ENCODE measurements around the gene CYP26C1.
"Not testable (repeated sequence)": the region's sequence is repeated elsewhere in the genome, so short reads cannot be mapped to it uniquely, and the experiment has no call there.

CYP26C1 gene

DNA sequence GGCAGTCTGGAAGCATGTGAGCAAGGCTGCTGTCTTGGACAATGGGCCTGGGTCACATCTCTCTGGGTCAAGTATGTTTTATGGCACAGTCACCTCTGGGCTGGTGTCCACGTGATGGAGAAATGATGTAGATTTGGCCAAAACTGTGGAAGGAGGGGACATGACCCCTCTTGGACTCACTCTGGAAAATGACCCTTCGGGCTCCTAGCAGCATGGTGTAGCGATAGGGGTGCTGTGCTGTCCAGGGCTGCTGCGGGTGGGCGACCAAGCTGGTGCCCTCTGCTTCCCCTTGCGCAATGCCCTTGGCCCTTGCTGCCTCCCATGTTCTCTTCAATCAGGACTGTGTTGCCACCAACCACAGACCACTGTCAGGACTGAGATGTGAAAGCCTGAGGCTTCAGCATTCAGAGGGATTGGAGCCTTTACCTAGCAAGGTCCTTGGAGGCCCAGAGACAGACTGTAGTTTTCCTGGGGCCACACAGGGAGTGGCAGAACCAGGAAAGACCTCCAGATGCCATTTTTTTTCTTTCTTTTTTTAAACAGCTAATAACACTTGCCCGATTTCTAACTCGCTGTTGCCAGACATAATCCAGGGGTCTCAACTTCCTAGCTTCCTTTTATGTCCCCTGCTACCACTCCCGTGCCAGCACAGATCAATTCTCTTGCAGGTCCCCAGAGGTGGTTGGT, 19.2 kb downstream of the CYP26C1 start:
- no peak for DNase-seq

DNA sequence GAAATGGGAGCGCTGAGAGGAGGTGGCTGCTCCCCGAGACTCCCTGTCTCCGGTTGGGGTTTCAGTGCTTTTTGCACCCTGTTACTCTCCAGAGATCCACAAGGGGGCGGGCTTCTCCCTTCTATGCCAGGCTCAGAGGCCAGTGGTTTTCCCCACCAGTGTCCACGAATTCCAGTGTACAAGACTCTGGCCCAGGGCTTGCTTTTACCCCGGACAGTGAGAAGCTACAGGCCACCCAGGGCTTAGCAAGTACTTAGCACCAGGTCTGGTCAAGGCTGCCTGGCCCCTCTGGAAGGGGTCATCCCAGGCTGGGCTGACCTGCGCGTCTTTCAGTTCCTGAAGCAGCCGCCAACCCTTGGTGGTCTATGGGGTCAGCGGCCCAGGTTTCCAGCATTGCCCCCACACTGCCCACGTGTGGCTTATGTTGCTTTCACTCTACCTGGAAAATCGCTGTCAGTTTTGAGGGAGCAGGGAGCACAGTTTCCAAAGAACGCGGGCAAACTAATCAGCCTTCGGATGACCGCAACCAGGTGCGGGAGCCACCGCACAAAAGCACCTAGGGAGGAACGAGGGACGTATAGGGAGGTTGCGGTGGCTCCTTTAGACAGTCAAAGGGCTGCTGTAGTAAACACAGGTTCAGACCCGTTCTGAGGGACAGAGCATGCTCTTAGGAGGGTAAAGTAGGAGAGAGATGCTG, 19.9 kb downstream of the CYP26C1 start:
- DNase-seq: no peak

DNA sequence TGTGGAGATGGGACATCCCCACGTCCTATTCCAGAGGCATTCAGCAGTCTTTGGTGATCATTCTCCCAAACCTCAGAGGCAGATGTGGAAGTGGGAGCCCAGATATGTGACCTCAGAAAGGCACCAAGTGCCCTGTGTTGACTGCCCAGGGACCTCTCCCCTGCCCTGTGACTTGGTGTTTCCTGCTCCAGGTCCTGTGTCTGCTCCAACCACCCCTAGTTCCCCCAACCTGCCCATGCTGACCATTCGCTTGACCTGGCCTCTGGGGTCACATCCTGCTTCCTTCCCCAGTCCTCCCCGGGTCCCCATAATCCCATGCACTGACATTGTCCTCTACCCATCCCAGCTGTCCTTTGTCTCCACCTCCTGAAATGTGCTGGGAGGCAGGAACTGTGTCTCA, 20.7 kb downstream of the CYP26C1 start:
- DNase-seq: no peak

DNA sequence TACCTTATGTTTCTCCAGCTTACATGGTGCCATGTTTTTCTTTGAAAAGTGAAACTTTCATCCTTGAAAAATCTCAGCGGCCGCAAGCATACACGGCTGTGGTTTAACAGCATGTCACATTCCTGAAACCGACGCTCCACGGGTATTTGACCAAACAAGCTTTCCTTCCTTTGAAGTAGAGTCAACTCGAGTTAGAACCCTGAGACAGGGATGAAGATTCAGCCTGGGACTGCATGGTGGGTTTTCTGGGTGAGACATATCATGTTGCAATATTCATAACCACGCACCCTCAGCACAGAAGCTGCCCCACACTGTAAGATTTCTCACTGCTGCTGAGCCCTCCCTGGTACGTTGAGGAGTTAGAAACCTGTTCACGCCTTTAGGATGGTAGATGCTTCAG, 21.2 kb downstream of the CYP26C1 start:
- DNase-seq: no peak

DNA sequence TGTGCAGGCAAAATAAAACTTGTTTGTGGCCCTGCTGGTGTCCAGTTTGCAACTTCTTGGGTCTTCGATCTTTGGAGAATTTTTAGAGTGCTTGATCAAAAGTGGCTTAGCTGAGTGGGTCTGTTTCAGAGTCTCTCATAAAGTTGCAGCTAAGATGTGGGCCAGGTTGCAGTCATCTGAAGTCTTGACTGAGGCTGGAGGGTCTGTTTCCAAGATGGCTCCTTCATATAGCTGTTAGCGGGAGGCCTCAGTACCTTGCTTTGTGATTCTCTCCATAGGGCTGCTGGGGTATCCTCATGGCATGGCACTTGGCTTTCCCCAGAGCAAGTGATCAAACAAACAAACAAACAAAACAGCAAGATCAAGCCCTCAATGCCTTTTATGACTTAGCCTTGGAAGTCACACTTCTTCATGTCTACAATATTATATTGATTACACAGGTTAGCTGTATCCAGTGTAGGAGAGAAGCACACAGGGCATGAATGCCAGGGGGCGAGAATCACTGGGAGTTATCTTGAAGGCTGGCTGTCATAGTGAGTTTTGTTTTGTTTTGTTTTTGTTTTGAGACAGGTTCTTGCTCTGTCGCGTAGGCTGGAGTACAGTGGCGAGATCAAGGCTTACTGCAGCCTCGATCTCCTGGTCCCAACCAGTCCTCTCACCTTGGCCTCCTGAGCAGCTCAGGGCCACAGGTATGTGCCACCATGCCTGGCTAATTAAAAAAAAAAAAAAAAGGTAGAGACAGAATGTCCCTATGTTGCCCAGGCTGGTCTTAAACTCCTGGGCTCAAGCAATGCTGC, 23.3 kb downstream of the CYP26C1 start:
- no peak for DNase-seq

DNA sequence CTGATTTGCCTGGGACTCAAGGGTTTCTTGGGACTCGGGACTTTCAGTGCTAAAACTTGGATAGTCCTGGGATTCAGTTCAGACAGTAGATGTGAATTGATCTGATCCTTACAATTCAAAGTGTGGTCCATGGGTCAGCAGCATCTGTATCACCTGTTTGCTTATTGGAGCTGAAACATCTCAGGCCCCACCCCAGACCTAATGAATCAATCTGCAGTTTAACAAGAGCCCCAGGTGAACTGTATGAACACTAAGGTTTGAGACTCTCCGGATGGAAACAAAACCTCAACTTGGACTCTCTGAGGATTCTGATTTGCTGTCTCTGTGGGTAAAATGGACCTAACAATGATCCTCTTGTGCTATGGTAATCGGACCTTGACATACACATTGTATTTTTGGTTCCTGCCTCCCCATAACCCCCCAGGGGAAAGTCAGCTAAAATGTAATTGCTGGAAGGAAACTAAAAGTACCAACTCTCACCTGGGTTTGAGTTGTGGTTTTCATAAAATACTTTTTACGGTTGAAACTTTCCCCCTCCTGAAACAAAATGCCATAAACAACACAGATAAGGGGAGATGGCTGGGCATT, 24.8 kb downstream of the CYP26C1 start:
- DNase-seq: no peak

DNA sequence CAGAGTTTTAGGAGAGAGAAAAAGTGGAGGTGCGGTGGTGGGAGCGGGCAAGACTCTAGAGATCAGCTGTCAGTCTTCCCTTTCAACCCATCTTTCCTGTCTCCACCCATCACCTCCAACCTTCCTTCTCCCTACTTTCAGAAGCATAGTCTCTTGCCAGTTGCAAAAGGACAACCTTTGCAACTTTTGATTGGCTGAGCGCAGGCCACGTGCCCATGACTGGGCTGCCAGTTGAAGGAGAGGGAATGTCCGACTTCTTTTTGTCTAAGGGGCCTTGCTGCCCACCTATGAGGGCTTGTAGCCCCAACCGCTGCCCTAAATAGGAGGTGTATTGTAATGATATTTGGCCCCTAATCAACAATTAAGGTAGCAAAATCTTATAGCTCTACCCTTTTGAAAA, 25.7 kb downstream of the CYP26C1 start:
- DNase-seq: no peak

DNA sequence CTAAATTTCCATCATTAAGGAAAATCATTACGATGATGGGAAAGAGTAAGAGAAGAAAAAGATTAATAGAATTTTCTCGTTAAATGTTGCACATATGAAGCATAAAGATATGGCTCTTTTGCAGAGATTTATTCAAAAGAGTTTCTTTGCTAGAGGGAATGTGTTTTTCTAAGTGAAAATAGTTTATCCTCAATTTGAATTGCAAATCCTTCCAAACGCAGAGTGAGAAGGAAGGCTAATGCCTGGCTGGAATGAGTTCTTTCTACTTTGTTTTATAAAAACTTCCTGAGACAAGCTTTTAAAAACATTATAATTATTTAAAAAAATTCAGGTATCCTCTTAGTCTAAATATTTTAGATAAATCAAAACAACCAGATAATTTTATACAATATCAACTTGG, 27.2 kb downstream of the CYP26C1 start:
- no peak for DNase-seq

DNA sequence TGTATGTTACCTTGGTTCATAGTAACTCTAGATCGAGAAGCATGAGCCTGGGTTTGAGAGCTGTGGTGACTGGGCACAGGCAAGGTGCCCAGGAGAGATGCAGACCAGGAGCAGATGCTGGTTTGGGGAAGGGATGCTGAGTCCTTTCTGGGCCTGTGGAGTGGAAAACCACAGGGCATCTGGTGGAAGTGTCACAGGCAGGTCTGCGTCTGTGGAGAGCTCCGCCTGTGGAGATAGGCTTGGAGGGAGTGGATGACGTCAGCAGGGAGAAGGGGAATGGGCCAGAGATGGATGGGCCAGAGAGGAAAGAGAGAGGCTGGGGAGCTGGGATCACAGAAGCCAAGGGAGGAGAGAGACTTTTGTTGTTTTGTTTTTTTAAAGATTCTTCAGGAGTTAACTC, 27.9 kb downstream of the CYP26C1 start:
- no peak for DNase-seq

DNA sequence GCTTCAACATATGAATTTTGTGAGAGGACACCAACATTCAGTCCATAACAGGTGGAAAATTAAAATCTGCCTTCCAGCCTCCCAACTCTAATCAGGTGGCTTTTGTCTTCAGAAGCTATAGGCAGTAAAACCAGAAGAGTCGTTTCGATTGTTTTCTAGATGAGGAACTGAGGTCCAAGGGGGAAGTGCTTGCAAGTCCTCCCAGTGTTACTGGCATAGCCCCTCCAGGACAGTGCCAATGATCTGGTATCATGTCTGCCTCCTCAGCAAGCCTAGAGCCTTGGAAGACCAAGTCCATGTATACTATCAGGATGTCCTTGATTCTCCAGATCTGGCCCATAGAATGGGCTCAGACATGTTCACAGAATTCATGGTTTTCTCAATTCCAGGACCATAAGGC, 30.0 kb downstream of the CYP26C1 start:
- no peak for DNase-seq

DNA sequence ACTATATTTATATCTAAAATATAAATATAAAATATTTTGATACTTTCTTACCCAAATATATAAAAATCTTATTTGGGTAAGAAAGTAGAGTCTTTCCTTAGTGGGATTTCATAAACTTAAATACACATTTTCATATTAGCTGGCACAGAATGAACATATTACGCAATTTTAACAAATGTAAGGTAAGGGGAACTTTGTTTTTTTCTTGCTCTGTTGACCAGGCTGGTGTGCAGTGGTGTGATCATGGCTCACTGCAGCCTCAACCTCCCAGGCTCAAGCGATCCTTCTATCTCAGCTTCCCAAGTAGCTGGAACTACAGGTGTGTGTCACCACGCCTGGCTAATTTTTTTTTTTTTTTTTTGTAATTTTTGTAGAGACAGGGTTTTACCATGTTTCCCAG, 31.4 kb downstream of the CYP26C1 start:
- DNase-seq: no peak

DNA sequence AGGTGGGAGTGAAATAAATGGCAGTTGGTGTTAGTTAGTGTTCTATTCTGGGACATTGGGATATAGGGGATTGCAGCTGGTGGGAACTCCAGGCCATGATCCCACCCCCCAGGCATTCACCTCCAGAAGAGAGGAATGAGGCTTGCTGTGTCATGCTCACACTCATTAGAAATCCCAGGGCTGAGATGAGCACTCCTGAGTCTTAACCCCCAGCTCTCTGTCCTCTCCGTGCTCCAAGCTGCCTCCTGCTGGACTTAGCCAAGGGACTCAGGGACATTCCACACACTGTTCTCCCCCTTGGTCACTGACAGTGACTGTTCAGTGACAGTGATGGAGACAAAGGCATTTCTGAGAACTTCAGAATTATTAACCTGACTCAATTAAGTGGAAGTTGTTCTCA, 34.6 kb downstream of the CYP26C1 start:
- DNase-seq: no peak

DNA sequence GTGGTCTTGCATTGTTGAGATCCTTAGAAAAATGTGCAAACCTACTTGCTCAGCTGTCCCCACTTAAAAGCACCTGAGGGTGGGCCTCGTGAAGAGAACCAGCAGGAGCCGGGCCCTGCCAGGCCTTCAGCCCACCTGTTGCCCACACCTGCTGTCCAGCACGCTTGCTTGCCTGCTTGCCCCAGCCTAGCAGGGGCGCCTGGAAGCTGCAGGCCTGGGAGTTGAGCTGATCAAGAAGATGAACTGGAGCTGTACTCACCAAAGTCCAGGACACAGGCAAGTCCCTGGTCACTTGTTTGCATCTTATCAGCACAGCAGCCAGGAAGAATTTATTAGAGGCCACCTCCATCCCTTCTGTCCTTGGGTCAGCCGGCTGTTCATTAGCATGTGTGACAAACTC, 36.3 kb downstream of the CYP26C1 start:
- DNase-seq: no peak

DNA sequence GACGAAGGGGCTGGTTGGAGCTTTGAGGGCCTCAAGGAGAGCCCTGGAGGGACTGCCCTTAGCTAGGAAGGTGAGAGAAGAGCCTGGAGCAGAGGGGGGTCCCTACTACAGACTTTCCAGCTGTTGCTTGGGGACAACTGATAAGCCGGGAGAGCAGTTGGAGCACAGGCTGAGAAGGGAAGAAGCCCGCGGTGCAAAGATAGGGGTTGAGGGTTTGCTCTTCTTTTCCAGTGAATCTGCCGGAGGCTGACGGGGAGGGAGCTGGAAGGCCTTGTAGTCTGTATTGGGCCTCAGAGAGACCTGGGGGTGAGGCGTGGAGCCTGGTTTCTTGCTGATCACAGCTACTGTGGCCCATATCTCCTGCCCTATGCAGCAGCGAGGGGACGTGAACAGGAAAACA, 36.8 kb downstream of the CYP26C1 start:
- no peak for DNase-seq

DNA sequence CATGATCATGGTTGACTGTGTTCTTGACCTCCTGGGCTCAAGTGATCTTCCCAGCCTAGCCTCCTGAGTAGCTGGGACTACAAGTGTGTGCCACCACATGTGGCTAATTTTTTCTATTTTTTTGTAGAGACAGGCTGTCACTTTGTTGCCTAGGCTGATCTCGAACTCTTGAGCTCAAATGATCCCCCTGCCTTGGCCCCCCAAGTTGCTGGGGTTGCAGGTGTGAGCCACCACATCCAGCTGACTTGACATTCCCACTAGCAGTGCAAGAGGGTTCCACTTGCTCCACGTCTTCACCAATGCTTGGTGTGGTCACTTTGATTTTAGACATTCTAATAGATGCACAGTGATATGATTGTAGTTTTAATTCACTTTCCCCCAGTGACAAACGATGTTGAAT, 38.2 kb downstream of the CYP26C1 start:
- DNase-seq: no peak

DNA sequence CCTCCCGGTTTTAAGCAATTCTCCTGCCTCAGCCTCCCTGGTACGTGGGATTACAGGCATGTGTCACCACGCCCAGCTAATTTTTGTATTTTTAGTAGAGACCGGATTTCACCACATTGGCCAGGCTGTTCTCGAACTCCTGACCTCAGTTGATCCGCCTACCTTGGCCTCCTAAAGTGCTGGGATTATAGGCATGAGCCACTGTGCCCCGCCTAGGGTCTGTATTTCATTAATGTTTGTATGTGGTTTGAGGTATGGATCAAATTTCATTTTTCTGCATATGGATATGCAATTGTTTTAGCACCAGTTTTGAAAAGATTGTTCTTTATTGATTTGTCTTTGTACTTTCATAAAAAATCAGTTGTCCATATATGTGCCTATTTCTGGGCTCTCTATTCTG, 39.1 kb downstream of the CYP26C1 start:
- no peak for DNase-seq

DNA sequence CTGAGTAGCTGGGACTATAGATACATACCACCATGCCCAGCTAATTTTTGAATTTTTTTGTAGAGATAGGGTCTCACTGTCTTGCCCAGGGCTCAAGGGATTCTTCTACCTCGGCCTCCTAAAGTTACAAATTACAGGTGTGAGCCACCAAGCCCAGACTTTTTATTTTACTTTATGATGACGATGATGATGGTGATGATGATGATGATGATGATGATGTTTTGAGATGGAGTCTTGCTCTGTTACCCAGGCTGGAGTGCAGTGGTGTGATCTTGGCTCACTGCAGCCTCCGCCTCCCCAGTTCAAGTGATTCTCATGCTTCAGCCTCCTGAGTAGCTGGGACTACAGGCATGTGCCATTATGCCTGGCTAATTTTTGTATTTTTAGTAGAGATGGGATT, 40.5 kb downstream of the CYP26C1 start:
- DNase-seq: not testable (repeated sequence)

DNA sequence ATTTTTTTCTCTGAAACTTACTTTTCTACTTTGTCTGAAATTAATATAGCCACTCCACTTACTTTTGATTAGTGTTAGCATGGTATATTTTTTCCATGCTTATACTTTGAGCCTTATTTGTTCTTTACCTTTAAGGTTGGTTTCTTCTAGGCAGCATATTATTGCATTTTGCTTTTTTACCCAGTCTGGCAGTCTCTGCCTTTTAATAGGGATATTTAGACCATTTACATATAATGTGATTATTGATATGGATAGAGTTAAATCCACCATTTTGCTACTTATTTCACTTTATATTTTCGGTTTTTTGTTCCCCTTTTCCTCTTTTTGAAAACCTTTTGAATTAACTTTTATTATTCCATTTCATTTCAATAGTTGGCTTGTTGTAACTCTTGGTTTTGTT, 43.4 kb downstream of the CYP26C1 start:
- DNase-seq: no peak

DNA sequence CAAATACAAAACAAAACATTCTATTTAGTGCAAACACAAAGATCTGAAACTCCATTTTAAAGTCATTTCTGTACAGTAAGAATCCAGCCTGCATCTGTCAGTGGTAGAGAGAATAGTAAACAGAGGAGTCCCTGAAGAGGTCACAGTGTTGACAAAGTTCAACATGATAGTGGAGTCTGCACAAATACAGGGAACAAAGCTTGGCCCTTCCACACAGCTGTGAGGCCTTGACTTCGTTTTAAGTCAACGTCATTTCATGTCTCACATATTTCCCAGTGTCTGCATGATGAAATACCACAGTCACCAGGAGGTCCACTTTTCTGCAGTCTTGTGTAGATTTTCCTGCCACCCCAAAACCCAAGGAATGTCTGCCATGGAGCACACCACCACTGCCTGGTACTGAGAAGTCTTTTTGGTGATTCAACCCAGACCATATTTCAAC, 46.1 kb downstream of the CYP26C1 start:
- DNase-seq: no peak

DNA sequence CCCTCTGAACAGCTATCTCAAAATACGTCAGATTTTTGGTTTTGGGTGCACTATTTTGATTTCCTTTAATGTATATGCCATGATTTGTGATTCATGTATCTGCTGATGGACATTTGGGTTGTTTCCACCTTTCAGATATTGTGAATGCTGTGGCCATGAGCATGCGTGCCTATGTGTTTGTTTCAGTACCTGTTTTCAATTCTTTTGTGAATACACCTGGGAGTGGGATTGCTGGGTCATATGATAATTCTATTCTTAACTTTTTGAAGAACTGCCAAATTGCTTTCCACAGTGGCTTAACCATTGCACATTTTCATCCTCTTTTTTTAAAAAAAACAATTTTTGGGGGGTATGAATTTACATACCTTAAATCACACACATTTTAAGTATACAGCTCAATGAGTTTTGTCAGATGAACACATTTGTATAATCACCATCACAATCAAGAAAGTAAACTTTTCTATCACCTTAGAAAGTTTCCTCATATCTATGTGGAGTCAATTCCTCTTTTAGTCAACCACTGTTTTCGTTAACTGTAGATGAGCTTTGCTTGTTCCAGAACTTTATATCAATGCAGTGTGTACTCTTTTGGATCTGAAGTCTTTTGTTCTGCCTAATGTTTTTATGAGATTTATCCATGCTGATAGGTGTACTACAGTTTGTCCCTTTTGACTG, 50.0 kb downstream of the CYP26C1 start:
- DNase-seq: no peak

DNA sequence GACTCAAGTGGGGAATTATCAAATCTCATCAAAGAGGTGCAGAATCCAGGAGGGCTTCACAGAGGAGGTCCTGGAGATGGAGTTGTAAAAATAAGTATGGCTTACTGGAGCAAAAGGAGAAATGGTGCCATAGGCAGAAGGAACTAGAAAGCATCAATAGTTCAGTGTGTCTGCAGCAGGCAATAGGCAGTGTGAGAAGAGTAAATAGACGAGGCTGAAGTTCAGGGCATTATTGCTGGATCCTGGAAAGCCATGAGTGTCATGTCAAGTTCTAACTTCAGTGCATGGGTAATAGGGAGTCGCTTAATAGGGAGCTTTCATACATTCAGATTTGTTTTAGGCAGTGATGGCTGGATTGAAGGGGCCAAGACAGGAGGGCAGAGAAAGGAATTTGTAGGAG, 52.4 kb downstream of the CYP26C1 start:
- DNase-seq: no peak

DNA sequence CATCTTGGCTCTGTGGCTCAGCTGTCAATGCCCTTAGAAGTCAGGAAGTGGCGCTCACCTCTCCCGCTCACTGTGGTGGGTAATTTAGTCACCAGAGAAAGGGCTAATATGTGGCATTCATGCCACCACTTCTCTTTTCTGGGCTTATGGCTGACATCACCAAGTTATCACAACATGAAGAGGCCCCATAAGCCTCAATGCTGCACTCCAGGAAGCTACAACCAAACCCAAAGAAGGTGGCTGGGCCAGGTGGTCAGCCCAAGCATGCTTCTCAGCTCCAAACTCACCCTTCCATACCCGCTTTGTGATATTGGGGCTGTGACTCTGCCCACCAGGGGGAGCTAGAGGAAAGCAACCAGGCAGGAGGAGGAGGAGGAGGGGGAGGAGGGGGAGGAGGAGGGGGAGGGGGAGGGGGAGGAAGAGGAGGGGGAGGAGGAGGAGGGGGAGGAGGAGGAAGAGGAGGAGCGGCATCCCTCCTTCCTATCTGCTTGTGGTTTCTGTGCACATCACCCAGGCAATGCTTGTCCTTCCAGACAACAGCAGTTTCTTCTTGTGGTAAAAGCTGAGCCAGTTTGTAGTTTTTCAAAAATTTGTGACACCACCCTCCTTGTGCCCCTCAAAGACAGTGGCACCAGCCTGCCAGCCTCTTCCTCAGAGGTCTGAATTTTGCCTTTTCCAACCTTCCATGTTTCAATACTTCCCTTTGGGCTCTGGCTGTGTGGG, 55.2 kb downstream of the CYP26C1 start:
- DNase-seq: no peak

Data from NCI-H446 treated with DMSO at 0.1 percent for 48 hours (cell line).